Stimulated activated CD4-positive, alpha-beta T cell treated with anti-CD3 and anti-CD28 coated beads, Interleukin-2, amount 100 ng/mL, for 24 hours (primary cell): Measurements from ENCODE around the gene ZNF644.
"Not testable (repeated sequence)": the region's sequence is repeated elsewhere in the genome, so short reads cannot be mapped to it uniquely, and the experiment has no call there.

Source experiments
- DNase-seq, 2 donors: peaks; one replicate each; pipeline ENCODE4 v3.0.0-alpha.2; 2020

ZNF644 gene

DNA sequence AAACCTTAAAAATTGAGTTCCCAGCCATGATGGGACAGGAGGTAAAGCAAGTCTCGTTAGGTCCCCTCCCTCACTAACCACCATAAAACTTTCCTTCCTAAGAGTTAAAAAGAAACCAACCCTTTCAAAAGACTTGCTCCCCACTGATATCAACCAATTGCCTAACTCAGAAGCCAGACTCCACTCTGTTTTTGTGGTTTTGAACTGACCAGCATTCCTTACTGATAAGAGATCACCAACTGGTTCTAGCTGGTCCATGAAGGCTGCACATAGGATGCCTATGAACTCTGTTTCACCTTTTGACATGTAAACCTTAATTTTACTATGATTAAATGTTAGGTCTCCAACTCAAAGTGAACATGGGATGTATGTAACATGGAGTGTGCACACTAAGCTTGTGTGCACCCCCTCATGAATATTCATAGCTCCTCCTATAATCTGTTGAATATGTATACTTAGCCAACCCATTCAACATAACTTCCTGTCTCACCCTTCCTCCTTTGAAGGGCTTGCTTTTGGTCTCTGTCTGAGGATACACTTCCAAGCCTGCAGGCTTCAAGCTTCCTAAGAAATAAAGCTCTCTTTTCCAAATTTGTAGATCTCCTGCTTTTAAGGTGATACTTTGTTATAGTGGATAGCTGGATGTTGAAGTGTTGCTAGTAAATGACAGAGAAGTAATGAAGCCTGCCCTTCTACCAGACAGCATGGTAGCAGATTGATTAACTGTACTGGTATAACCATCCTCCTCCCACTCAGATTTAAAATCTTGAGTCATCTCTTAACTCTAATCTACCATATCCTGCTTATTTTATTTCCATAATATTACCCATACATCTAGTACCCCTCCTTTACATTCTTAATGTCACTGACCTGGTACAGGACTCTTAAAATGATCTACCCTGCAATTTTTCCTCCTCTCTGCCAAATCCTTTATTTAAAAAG is 95.6 kb downstream of the ZNF644 start:
- DNase-seq, result no peak

DNA sequence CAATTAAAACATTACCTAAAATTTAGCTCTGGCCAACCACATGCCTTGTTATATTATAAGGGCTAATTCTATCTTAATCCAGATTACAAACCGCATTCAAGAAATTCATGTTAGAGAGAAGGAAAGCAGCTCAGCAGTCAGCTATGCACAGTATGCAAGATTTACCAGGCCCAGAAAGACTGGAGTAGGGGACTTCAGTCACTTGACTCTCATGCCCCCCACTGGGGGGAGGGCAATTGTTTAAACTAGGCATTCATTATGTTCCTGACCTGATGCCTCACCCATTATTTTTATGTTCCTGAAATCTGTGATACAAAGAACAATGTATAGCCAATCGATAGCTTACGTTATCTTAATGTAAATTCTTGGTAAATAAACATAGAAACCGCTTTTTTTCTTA is 96.9 kb downstream of the ZNF644 start:
- no peak for DNase-seq

DNA sequence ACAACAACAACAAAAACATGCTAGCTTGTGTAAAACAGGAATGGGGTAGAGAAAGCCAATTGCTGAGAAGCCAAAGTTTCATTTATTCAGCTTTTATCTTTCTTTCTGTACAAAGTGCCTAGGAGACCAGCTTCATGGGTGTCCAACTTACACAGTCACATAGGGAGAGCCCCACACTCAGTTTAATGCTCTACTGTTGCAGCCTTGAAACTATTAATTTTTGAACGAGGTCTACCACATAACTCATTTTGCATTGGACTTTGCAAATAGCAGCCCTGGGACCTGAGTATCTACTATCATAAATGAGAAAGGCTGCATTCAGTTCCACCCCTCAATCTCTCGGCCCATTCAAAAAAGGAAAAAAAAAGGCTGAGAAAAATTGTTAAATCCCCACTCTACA is 98.8 kb downstream of the ZNF644 start:
- no peak for DNase-seq

DNA sequence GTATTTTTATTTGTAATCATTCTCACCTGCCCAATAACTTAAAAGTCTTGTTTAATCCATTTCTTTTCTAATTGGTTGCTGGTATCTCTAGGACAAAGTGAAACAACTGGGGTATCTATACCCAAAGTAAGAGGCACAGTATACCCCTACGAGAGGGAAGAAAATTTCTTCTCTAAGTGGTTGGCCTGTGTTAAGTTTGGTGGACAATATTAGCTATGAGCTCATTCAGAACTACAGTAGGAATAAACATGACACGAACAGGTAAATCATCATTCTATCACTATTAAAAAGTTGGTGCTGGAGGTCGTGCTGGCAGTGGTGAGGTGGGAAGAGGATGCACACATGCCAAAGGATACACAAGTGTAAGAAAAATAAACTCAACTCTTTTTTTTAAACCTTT is 99.6 kb downstream of the ZNF644 start:
- no peak for DNase-seq

DNA sequence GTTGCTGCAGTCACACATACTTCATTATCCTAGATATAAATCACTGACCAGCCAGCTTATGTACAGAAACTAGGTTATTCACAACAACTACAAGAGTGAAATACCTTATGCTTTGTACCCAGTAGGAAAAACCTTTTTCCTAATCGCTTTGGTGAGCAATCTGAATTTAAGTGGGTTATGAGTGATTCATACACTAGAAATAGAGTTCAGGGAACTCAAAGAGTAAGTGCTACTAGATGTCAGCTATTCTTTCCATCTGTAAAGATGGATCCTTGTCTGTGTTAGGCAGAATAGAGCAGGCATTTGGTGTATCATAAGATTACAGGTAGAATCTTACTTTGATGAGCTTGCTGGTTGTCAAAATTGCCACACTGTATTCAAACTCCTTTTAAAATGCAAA is 101.9 kb downstream of the ZNF644 start:
- no peak for DNase-seq

DNA sequence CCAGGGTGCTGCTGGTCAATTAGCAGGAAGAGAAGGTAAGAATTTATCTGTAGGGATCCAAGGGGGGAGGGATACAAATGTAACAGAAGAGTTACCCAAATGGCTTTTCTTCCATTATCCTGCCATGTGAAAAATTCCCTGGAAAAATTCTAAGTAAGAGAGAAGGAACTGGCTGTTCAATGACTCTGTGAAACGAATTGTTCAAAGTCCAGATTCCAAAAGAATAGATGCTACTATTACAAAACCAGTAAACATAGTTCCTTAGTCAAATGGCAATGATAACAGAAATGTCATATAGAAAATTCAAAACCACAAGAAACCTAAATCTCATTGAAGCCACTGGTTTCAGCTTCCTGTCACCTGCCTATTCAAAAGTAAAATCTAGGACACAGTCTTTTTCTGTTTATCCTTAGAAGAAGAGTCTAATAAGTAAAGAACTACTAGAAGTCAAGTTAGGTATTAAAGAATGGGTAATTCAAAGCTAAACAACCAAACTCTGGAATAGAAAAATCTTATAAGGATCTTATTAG is 102.6 kb downstream of the ZNF644 start:
- DNase-seq, result no peak

DNA sequence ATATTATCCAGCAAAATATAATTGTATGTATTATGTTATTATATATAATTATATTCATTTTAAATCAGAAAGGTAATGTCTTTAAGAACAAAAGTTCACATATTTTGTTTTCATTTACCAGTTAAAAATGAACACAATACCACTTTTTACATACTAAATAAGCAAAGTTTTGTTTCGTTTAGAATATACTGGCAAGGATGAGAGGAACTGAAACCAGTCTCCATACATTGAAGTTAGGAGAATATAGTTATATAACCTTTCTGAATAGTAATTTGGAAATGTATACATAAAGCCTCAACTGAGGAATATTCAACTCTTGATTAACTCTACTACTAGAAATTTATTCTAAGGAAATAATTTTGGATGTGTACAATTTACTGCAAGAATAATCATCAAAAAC is 110.5 kb downstream of the ZNF644 start:
- DNase-seq, result no peak

DNA sequence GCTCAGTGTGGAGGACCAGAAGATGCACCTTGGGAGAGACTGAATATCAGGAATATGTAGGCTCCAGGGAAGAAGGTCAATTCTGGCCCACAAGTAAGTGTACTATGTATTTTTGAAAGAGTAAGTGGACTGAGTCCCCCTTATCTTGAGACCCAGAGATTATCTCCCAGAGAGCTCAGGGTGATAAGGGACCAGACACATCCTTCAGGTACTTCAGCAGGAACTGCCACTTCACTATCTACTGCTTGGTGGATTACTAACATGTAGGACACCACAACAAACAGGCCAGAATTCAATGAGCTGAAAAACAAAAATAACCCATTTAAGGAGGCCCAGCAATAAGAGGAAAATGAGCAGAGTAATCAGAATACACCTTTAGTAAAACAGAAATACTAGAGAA is 119.2 kb downstream of the ZNF644 start:
- no peak for DNase-seq

DNA sequence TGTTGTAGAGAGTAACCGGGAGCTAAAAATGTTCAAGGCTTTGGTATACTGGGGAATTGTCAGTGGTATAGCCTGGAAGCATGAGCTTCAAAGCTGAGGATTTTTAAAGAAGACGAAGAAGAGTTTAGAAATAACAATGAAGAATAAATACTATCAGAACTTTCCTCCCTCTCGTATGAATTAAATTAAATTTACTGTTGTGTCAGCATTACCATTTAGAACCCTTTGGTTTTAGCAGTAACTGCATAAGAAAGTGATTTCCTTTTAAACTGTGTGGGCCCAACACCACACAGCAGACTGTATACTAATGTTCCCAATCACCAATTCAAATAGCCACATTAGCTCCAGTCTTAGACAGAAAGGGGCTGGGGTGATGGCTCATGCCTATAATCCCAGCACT is 122.6 kb downstream of the ZNF644 start:
- no peak for DNase-seq

DNA sequence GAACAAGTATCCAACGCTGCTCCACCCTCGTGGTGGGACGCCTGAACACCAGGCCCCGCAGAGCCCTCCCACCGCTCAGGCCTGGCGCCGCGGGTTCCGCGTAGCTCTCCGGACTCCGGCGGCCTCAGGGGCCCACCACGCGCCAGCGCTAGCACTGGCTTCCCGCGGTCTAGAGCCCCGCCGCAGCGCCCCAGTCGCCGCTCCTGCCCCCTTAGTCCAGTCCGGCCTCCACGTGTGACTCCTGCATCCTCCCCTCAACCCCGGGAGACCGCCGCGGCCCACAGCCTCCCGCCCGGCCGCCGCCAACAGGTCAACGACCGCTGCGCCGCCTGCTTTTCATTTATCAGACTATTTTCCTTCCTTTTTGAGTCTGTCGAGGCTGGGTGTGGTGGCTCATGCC is 128.2 kb downstream of the ZNF644 start:
- not testable (repeated sequence) for DNase-seq

DNA sequence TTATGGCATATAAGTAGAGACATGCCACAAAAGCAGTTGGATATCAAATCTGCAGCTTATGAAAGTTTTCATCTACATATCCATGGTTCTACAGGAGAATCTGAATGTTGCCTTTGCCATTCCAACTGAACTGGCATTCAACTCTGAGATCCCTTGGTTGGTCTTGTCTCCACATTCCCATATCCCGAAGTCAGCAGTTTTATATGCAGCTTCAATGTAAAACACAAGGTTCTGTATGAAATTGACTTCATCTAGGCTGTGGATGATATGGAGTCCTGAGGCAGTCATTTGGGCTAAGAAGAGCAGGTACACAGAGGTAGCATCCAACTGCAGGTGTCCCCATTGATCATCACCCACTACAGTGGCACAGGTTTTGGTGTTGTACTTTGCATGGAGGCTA is 129.0 kb downstream of the ZNF644 start:
- not testable (repeated sequence) for DNase-seq

DNA sequence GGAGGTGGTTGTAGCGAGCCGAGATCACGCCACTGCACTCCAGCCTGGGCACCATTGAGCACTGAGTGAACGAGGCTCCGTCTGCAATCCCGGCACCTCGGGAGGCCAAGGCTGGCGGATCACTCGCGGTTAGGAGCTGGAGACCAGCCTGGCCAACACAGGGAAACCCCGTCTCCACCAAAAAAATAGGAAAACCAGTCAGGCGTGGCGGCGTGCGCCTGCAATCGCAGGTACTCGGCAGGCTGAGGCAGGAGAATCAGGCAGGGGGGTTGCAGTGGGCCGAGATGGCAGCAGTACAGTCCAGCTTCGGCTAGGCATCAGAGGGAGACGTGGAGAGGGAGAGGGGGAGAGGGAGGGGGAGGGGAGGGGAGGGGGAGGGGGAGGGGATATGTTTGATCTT is 129.6 kb downstream of the ZNF644 start:
- DNase-seq, result not testable (repeated sequence)

DNA sequence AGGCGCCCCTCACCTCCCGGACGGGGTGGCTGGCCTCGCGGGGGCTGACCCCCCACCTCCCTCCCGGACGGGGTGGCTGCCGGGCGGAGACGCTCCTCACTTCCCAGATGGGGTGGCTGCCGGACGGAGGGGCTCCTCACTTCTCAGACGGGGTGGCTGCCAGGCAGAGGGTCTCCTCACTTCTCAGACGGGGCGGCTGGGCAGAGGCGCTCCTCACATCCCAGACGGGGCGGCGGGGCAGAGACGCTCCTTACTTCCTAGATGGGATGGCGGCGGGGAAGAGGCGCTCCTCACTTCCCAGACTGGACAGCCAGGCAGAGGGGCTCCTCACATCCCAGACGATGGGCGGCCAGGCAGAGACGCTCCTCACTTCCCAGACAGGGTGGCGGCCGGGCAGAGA is 130.1 kb downstream of the ZNF644 start:
- not testable (repeated sequence) for DNase-seq

DNA sequence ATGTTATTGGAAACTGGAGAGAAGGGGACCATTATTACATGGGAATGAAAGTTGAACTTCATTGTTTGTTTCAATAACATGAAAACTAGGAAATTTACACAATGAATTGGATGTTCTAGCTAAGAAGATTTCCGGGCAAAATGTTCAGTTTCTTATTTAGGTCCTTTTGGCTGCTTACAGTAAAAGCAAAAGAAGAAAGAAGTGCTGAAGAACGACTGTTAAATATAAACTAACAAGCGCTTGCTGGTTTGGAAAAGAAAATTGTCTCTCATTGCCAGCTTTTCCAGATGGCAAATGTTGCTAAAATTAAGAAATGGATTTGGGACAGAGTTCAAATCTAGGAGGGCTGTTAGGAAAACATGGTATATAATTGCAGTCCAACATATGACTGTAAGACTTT is 139.6 kb downstream of the ZNF644 start:
- no peak for DNase-seq

DNA sequence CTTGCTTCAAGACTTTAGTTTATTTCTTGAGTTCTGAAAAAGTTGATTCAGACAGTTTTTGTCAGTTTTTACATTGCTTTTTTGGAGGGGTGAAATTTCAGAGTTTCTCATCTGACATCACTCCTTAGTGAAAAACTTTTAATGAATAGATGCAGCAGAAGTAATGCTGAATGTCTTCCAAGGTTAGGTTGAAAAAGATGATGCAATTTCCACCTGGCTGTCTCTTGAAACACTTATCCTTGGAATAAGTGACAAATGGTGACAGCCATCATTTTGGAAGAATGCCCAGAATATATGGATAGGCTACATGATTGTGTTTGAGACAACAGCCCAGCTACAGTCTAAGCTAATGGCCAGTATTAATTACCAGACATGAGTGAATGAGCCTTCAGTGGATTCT is 140.8 kb downstream of the ZNF644 start:
- no peak for DNase-seq

DNA sequence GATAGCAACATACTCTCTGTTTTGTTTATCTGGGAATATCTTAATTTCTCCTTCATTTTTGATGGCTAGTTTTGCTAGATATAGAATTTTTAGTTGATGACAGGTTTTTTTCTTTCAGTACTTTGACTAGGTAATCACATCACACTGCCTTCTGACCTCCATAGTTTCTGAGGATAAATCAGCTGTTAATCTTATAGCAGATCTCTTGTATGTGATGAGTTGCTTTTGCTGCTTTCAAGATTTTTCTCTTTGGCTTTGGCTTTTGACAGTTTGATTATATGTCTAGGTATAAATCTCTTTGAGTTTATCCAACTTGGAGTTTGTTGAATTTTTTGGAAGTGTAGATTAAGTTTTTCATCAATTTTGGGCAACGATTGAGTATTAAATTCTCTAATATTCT is 142.6 kb downstream of the ZNF644 start:
- no peak for DNase-seq

DNA sequence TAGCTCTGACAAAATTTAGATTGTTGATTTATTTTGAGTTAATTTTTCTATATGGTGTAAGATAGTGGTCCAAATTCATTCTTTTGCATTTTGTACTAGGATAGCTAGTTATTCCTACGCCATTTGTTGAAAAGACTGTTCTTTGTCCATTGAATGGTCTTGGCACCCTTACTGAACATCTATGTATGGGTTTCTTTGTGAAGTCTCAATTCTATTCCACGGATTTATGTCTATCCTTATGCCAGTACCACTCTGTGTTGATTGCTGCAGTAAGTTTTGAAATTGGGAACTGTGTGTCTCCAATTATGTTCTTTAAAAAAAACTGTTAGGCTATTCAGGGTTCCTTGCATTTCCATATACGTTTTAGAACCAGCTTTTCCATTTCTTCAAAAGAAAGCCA is 145.7 kb downstream of the ZNF644 start:
- DNase-seq, result no peak
